Neural progenitor cell (in vitro differentiated cells): ENCODE data around the gene FAM236D. TPM values are rescaled to one million over a fixed set of nuclear protein-coding genes. Genes with fewer than 3 reads are reported as not detected.
"Not testable (repeated sequence)": the region's sequence is repeated elsewhere in the genome, so short reads cannot be mapped to it uniquely, and the experiment has no call there.

Source experiments
- DNase-seq: peaks from one replicate; pipeline ENCODE4 v3.0.0-alpha.2; 2016; ENCODE audit warnings: low spot score
- H2AFZ ChIP-seq: fragments of 200-600 bp; sonication (generic); replicated peaks from 2 replicates; pipeline ENCODE4 v1.6.1; 2016; ENCODE audit warnings: antibody characterized with exemption
- H3F3A ChIP-seq: fragments of 200-600 bp; sonication (generic); 2 replicates; pipeline ENCODE4 v1.6.1; 2016; ENCODE audit warnings: antibody characterized with exemption, low read depth
- H3K27ac ChIP-seq: fragments of 200-600 bp; sonication (generic); 2 replicates; pipeline ENCODE4 v1.5.1; 2016; ENCODE audit warnings: mild to moderate bottlenecking
- H3K27me3 ChIP-seq: fragments of 200-600 bp; sonication (generic); 2 replicates; pipeline ENCODE4 v1.6.1; 2016; ENCODE audit warnings: mild to moderate bottlenecking, moderate library complexity
- H3K36me3 ChIP-seq: fragments of 200-600 bp; sonication (generic); 2 replicates; pipeline ENCODE4 v1.5.1; 2016
- H3K4me1 ChIP-seq: fragments of 200-600 bp; sonication (generic); 2 replicates; pipeline ENCODE4 v1.6.1; 2016; ENCODE audit warnings: mixed run types
- H3K4me2 ChIP-seq: fragments of 200-600 bp; sonication (generic); 2 replicates; pipeline ENCODE4 v1.6.1; 2016
- H3K4me3 ChIP-seq: fragments of 200-600 bp; sonication (generic); 2 replicates; pipeline ENCODE4 v1.5.1; 2016
- H3K79me2 ChIP-seq: fragments of 200-600 bp; sonication (generic); 2 replicates; pipeline ENCODE4 v1.6.1; 2016; ENCODE audit warnings: low read depth
- H3K9ac ChIP-seq: fragments of 200-600 bp; sonication (generic); 2 replicates; pipeline ENCODE4 v1.6.1; 2016
- H3K9me3 ChIP-seq: fragments of 200-600 bp; sonication (generic); 2 replicates; pipeline ENCODE4 v1.5.1; 2016; ENCODE audit warnings: low read depth
- H4K20me1 ChIP-seq: fragments of 200-600 bp; sonication (generic); 2 replicates; pipeline ENCODE4 v1.6.1; 2016; ENCODE audit warnings: low read depth
- H3K27ac Mint-ChIP-seq: 3 replicates; pipeline ENCODE4 v1.8.0; 2021; ENCODE audit warnings: mixed read lengths
- H3K27me3 Mint-ChIP-seq: 2 replicates; pipeline ENCODE4 v1.8.0; 2022; ENCODE audit warnings: low read depth, mild to moderate bottlenecking, inconsistent platforms, moderate library complexity, mixed read lengths; ENCODE audit not compliant: insufficient read depth
- H3K36me3 Mint-ChIP-seq: 3 replicates; pipeline ENCODE4 v1.8.0; 2021; ENCODE audit warnings: mixed read lengths
- H3K4me1 Mint-ChIP-seq: 3 replicates; pipeline ENCODE4 v1.8.0; 2021; ENCODE audit warnings: mixed read lengths
- H3K4me3 Mint-ChIP-seq: 3 replicates; pipeline ENCODE4 v1.8.0; 2021; ENCODE audit warnings: mild to moderate bottlenecking, moderate library complexity, mixed read lengths
- H3K9me3 Mint-ChIP-seq: 3 replicates; pipeline ENCODE4 v1.8.0; 2020; ENCODE audit warnings: mixed read lengths
- total RNA-seq: library from RNA; depleted of rRNA; stranded (reverse); fragments of >200 nt; gene quantifications from 2 replicates; pipeline ENCODE4 v1.2.3, GENCODE V29; 2015; ENCODE audit warnings: low replicate concordance

Gene FAM236D
- total RNA-seq, result not detected in 2 replicates

DNA sequence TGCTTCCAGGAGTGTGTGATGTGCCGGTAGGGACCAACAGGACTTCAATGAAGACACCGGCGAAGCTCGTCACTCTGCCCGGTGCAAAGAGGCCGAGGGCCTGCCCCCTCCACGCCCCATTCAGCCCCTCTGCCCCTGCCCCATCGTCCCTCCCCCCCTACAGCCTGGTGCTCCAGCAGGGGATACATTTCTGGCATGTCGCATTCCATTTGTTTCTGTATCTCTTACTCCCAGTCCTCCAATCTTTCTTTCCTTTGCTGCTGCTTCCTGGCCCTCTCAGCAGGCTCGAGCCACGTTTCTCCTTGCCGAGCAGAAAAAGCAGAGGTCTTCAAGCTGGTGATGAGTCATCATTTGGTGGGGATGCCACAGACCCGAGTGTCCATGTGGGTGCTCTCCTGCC, at the start of gene FAM236D:
Gene FAM236D (minus strand): TSS at position 101 of the 400 bp plus-strand sequence. CDS start 100 bp downstream, at position 1.
- not testable (repeated sequence) for H3K36me3 ChIP-seq, H4K20me1 ChIP-seq, H3K4me1 Mint-ChIP-seq, H3K27me3 Mint-ChIP-seq, DNase-seq, H3K9me3 ChIP-seq, H3K27me3 ChIP-seq, H3K36me3 Mint-ChIP-seq, H3K4me3 ChIP-seq, H3K4me2 ChIP-seq, H3F3A ChIP-seq, H3K9ac ChIP-seq, H3K27ac Mint-ChIP-seq, H3K4me3 Mint-ChIP-seq, H3K79me2 ChIP-seq, H2AFZ ChIP-seq, H3K4me1 ChIP-seq, H3K9me3 Mint-ChIP-seq, H3K27ac ChIP-seq

DNA sequence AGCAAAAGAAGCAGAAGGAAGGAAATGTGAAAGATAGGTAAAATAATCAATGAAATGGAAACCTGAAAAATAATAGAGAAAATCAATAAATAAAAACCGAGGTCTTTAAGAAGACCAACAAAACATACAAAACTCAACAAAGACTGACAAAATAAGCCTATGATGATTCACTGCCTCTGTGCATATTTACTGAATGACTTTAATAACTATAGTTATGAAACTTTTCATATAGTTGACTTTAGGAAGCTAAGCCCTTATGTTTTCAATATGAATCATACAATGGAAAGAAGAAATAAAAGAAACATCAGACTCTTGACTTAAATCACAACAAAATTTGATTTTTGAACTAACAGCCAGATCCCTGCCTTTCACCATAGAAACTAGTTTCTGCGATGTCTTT, 29.5 kb upstream of the FAM236D start:
- not testable (repeated sequence) for H3K36me3 Mint-ChIP-seq, H4K20me1 ChIP-seq, H3F3A ChIP-seq, H3K79me2 ChIP-seq, H3K4me2 ChIP-seq, H3K27me3 ChIP-seq, H3K9me3 ChIP-seq, H3K27ac Mint-ChIP-seq, H3K4me1 ChIP-seq, H3K27ac ChIP-seq, H3K36me3 ChIP-seq, H3K27me3 Mint-ChIP-seq, H2AFZ ChIP-seq, H3K9ac ChIP-seq, H3K4me3 Mint-ChIP-seq, DNase-seq, H3K4me3 ChIP-seq, H3K4me1 Mint-ChIP-seq, H3K9me3 Mint-ChIP-seq

DNA sequence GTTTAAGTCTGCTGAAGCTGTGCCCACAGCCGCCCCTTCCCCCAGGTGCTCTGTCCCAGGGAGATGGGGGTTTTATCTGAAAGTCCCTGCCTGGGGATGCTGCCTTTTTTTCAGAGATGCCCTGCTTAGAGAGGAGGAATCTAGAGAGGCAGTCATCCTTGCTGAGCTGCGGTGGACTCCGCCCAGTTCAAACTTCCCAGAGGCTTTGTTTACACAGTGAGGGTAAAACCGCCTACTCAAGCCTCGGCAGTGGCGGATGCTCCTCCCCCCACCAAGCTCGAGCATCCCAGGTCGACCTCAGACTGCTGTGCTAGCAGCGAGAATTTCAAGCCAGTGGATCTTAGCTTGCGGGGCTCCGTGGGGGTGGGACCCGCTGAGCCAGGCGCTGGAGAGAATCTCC, 22.7 kb upstream of the FAM236D start:
- H3K27ac Mint-ChIP-seq, H3K9me3 Mint-ChIP-seq, H3K27ac ChIP-seq, H3K79me2 ChIP-seq, H2AFZ ChIP-seq, DNase-seq, H3K9ac ChIP-seq, H4K20me1 ChIP-seq, H3K4me1 Mint-ChIP-seq, H3K27me3 Mint-ChIP-seq, H3K4me1 ChIP-seq, H3K4me3 Mint-ChIP-seq, H3K4me2 ChIP-seq, H3K9me3 ChIP-seq, H3K36me3 Mint-ChIP-seq, H3F3A ChIP-seq, H3K36me3 ChIP-seq, H3K27me3 ChIP-seq, H3K4me3 ChIP-seq: not testable (repeated sequence)

DNA sequence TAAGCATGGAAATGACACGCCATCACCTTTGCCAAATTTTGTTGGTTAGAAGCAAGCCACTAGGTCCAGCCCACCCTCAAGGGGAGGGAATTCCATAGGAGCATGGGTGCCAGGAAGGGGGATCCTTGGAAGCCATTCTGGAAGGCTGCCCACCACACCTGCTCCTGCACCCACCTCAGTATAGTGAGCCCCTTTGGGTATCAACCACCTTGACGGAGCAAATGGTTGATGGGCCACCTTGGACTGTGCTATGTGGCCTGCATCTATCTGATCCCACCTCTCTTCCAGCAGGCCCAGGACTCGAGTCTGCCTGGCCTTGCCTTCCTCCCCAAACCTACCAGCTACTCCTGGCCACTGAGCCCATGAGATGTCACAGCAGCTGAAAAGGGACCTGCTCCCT, 17.6 kb downstream of the FAM236D start:
- not testable (repeated sequence) for H3K4me1 ChIP-seq, H3K4me2 ChIP-seq, H3K4me3 Mint-ChIP-seq, H3K36me3 ChIP-seq, H2AFZ ChIP-seq, H4K20me1 ChIP-seq, DNase-seq, H3K9ac ChIP-seq, H3K36me3 Mint-ChIP-seq, H3K27ac ChIP-seq, H3K9me3 ChIP-seq, H3K4me1 Mint-ChIP-seq, H3K4me3 ChIP-seq, H3K27me3 ChIP-seq, H3K27ac Mint-ChIP-seq, H3K79me2 ChIP-seq, H3K9me3 Mint-ChIP-seq, H3K27me3 Mint-ChIP-seq, H3F3A ChIP-seq

DNA sequence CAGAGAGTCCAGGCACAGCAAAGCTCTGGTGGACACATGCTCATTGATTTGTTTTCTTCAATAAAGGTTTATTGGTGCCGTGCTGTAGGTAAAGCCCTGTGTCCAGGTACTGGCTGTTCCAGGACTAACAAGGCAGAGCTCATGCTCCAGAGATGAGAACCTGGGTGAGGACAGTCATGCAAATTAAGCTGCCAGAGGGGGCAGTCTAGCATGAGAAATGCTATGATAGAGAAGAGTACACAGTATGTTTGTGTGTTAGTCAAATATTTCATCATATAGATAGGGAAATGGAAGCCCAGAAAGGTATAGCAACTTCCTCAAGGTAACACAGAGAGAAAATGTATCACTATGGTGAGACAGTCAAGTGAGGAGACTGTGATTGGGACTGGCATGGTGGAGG, 19.9 kb downstream of the FAM236D start:
- H3K27ac ChIP-seq, H3K4me2 ChIP-seq, H3K4me3 Mint-ChIP-seq, H3K27me3 Mint-ChIP-seq, H3K4me3 ChIP-seq, H3K9me3 Mint-ChIP-seq, H3K4me1 Mint-ChIP-seq, H4K20me1 ChIP-seq, H3K4me1 ChIP-seq, H3K9me3 ChIP-seq, H3K36me3 ChIP-seq, H3F3A ChIP-seq, DNase-seq, H3K79me2 ChIP-seq, H3K27me3 ChIP-seq, H3K9ac ChIP-seq, H3K36me3 Mint-ChIP-seq, H2AFZ ChIP-seq, H3K27ac Mint-ChIP-seq: not testable (repeated sequence)

DNA sequence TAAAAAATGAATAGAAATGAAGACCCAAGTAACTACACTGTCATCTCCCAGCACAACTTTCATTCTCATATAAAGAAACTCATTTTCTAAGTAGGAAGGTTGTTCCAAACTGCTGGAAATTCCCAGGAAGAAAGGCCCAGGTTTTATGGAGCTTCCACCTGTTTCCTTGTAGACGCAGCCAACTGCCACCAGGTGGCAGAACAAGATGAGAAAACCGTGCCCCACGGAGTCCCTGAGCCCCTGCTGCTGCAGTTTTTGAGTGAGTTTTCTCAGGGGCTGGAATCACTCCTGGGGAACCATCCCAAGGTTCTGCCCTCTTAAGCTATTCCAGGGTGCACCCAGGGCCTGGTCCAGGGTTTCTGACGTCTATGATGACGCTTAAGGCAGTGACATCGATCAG, 24.0 kb downstream of the FAM236D start:
- not testable (repeated sequence) for H3K4me3 ChIP-seq, H3K9me3 ChIP-seq, DNase-seq, H3K9me3 Mint-ChIP-seq, H4K20me1 ChIP-seq, H3K4me3 Mint-ChIP-seq, H3K36me3 ChIP-seq, H3K36me3 Mint-ChIP-seq, H3F3A ChIP-seq, H2AFZ ChIP-seq, H3K79me2 ChIP-seq, H3K27me3 ChIP-seq, H3K27ac ChIP-seq, H3K4me2 ChIP-seq, H3K4me1 ChIP-seq, H3K27ac Mint-ChIP-seq, H3K9ac ChIP-seq, H3K27me3 Mint-ChIP-seq, H3K4me1 Mint-ChIP-seq

DNA sequence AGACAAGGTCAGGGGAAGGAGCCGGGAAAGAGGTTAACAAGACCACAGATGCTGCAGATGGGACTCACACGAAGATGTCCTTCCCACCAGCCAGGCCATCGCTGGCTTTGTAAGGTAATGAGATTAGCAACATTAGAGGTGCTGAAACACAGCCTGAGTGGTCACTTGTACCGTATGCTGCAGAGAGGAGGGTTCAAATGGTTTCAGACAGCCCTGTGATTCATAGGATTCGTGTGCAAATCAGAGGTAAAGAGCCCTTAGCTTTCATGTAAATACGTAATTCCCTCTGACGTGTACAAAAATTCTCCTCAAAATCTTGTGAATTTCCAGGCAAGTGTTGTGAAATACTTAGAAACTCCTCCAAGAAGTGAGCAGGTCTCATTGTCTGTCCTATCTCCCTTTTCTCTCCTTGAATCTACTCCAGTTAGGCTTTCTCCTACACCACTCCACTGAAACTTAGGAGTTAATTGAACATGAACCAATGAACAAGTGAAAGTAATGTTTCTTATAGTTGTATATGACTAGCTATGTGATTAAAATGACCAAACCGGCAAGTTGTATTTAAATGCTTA, 24.6 kb downstream of the FAM236D start:
- not testable (repeated sequence) for H3K4me1 ChIP-seq, H3K4me3 Mint-ChIP-seq, H3K4me3 ChIP-seq, H3K4me2 ChIP-seq, H3K9ac ChIP-seq, H3K27ac Mint-ChIP-seq, H3K36me3 Mint-ChIP-seq, H4K20me1 ChIP-seq, H3K4me1 Mint-ChIP-seq, H3K9me3 ChIP-seq, H3K27ac ChIP-seq, H3K36me3 ChIP-seq, H3F3A ChIP-seq, H3K9me3 Mint-ChIP-seq, H3K79me2 ChIP-seq, H3K27me3 ChIP-seq, H3K27me3 Mint-ChIP-seq, DNase-seq, H2AFZ ChIP-seq

DNA sequence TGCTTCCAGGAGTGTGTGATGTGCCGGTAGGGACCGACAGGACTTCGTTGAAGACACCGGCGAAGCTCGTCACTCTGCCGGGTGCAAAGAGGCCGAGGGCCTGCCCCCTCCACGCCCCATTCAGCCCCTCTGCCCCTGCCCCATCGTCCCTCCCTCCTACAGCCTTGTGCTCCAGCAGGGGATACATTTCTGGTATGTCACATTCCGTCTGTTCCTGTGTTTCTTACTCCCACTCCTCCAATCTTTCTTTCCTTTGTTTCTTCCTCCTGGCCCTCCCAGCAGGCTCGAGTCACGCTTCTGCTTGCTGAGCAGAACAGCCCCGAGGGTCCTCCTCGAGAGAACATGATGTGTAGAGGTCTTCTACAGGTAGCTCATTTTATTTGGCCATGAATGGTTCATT, 25.4 kb downstream of the FAM236D start, which contains the start of gene FAM236B:
Gene FAM236B (minus strand): TSS at position 101 of the 400 bp plus-strand sequence. CDS start 100 bp downstream, at position 1.
- H3K4me3 ChIP-seq, H3K27me3 Mint-ChIP-seq, H3K27ac ChIP-seq, DNase-seq, H3K36me3 Mint-ChIP-seq, H3F3A ChIP-seq, H3K9me3 Mint-ChIP-seq, H3K4me3 Mint-ChIP-seq, H4K20me1 ChIP-seq, H3K79me2 ChIP-seq, H3K4me2 ChIP-seq, H3K9ac ChIP-seq, H3K9me3 ChIP-seq, H3K4me1 Mint-ChIP-seq, H3K36me3 ChIP-seq, H3K27me3 ChIP-seq, H2AFZ ChIP-seq, H3K4me1 ChIP-seq, H3K27ac Mint-ChIP-seq: not testable (repeated sequence)
